Superior temporal gyrus (tissue), 1 donor: ENCODE results near the gene SMAD3.
"Not testable (repeated sequence)": the region's sequence is repeated elsewhere in the genome, so short reads cannot be mapped to it uniquely, and the experiment has no call there.

Experiments used
- DNase-seq: peaks from one replicate; pipeline ENCODE4 v3.0.0-alpha.2; 2016; ENCODE audit errors: extremely low spot score

Gene SMAD3

DNA sequence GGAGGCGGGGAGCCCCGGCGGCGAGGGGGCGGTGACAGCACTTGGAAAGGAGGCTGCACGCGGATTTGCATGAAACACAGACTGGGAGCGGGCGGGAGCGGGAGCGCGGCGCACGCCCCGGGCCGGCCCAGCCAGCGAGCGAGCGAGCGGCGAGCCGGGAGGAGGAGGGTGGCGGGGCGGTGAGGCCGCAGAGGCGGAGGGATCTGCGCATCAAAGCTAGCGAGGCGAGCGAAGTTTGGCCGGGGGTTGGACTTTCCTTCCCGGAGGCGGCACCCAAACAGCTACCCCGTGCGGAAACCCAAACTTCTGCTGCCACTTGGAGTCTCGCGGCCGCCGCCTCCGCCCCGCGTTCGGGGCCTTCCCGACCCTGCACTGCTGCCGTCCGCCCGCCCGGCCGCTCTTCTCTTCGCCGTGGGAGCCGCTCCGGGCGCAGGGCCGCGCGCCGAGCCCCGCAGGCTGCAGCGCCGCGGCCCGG, at the start of gene SMAD3:
SMAD3 (plus strand) TSS at position 72 of the 475 bp plus-strand sequence. CDS start 553 bp downstream, outside the sequence.
- DNase-seq = no peak

DNA sequence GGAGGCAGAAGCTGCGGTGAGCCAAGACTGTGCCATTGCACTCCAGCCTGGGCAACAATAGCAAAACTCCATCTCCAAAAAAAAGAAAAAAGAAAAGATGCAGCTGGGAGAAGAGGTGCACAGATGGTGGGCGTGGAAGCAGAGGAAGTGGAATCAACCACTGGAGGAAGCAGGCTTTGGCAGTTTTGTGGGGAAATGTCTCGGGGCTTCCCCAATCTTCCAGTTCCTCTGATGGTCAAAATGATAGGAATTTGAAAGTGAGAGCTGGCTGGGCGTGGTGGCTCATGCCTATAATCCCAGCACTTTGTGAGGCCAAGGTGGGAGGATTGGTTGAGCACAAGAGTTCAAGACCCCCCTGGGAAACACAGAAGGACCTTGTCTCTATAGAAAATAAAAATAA, 48.1 kb upstream of the SMAD3 start:
- DNase-seq = no peak

DNA sequence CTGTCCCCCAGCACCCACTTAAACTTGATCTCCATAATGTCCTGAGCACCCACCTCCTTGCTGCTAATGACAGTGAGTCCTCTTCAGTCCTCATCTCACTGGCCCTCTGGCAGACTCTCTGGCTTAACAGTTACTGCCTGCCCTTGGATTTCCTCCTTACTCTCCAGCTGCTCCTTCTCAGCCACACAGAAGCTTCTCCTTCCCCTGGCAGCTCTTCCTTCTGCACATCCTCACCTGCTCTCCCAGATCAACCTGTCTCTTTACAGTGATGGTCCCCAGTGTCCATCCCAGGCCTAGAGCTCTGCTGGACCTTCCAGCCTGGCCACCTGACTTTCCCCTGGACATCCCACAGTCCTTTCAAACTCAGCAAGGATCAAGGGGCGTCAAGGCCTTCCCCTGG, 47.4 kb upstream of the SMAD3 start:
- DNase-seq = no peak

DNA sequence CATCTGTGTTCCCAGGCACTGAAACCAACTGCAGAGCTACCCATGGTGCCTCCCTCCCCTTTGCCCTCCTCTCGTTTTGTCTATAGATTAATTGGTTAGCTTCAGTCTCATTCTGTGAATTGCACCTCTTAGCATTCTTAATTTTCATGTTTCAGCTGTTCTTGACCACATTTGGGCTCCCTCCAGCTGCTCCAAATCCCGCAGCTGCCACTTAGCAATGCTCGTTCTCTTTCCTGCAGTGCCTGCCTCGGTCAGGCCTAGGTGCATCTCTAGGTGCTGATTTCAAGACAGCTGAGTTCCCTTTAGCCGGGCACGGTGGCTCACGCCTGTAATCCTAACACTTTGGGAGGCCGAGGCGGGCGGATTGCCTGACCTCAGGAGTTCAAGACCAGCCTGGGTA, 47.0 kb upstream of the SMAD3 start:
- DNase-seq = no peak

DNA sequence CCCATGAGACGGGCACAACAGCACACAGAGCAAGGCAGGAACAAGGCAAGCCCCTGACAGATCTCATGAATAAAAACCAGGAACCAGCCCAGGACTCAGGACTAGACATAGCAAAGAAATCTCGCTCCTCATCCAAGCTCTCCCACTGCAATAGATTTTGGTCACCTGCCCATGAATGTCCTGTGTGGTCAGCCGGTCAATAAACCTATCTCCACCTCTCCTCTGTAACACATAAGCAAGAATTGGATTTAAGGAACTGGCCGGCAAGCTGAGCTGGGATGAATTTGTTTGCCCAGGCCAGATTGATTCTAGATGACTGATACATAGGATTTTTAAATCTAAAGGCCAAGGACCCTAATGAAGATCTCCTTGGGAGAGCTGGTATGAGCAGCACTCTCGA, 46.3 kb upstream of the SMAD3 start:
- no peak for DNase-seq

DNA sequence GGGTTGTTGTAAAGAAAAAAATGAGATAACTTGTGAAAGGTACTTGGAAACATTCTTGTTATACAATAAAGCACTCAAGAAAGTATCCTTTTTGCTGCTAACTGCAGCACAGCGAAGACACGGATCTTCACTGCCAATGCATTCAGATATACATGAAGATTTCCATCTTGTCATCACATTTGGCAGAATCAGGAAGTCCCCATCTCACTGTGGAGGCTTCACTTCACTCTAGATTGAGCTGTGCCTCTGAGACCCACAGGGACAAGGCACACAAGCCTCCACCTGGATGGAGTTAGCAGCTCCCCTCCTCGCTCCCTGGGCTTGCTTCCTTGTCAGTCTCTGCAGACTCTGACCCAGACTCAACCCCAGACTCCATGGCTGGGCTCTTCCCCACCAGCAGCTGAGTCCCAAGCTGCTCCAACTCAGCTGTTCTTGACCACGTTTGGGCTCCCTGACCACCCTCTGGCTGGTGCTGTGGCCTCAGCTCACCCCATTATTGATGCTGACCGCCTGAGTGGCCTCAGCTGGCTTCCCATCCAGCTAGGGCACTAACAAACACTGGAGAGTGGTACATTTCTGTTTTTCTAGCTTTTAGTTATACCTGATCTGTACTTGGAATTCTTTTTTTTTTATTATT, 45.4 kb upstream of the SMAD3 start:
- no peak for DNase-seq

DNA sequence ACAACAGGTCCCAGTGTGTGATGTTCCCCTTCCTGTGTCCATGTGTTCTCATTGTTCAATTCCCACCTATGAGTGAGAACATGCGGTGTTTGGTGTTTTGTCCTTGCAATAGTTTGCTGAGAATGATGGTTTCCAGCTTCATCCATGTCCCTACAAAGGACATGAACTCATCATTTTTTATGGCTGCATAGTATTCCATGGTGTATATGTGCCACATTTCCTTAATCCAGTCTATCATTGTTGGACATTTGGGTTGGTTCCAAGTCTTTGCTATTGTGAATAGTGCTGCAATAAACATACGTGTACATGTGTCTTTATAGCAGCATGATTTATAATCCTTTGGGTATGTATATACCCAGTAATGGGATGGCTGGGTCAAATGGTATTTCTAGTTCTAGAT, 44.7 kb upstream of the SMAD3 start:
- DNase-seq = not testable (repeated sequence)

DNA sequence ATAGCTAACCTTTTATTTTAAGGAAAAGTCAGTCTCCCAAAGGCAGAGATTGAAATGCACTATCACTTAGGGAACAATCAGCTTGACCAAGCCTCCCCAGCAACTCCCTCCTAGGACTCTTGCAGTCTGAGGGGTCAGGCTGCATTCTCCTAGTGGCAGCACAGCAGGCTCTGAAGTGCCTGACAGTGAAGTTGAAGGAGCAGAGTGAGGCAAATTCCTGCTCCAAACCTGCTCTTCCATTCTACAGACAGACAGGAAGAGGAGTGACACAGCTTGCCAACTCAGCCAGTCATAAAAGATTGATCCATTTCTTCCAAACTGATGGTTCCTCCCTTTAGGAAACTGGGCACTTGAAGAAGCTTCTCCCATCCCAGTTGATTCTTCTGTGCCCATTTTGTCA, 43.9 kb upstream of the SMAD3 start:
- DNase-seq = no peak

DNA sequence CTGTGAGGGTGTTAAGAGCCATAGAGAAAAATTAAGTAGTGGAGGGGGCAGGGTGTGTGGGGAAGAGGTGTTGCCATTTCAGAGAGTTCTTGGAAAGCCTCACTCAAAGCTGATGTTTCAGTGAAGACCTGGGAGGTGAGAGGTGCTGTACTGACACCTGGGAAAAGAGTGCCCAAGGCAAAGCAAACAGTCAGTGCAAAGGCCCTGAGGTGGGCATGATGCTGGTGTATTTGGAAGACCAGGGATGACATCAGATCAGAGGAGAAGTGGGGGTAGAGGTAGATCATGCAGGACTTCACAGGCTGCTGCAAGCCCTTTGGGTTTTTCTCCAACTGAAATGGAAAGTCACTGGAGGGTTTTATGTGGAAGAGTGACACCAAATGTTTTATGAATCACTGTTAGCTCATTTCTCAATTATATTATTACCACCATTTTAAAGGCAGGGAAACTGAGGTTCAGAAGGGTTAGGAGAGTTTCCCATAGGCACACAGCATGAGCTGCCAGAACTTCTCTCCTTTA, 42.8 kb upstream of the SMAD3 start:
- no peak for DNase-seq

DNA sequence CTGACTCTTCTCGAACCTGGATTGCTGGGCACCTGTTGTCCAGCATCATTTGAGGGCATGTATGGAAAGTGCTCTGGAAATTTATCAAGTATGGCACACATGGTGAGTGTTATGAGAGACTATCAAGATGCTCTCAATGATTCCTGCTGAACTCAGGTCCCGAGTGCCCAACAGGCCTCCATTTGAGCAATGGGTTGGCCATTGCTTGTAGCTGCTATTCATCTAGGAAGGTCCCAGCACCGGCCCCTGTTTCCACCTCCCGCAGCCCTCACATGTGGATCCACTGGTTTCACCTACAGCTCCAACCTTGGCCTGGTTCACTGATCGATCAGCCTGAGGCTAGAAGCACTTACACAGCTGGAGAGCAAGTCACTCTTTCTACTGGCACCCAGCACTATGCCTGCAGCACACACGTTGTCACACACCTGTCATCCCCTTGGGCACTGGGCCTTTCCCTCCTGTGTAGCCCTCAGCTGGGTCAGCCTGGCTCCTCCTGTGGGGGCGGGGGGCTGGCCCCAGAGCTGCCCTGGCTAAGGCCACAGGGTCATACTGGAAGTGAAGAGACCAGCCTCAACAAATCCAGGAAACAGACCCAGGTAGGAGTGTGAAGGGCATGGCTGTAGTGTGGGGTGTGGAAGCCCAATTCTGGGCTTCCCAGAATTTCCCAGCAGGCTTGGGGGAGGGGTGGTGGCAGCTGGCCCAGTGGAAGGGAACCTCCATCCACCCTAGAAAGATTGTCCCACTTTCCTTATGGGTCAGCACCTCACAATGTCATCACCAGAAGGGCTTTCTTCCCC, 41.7 kb upstream of the SMAD3 start:
- no peak for DNase-seq

DNA sequence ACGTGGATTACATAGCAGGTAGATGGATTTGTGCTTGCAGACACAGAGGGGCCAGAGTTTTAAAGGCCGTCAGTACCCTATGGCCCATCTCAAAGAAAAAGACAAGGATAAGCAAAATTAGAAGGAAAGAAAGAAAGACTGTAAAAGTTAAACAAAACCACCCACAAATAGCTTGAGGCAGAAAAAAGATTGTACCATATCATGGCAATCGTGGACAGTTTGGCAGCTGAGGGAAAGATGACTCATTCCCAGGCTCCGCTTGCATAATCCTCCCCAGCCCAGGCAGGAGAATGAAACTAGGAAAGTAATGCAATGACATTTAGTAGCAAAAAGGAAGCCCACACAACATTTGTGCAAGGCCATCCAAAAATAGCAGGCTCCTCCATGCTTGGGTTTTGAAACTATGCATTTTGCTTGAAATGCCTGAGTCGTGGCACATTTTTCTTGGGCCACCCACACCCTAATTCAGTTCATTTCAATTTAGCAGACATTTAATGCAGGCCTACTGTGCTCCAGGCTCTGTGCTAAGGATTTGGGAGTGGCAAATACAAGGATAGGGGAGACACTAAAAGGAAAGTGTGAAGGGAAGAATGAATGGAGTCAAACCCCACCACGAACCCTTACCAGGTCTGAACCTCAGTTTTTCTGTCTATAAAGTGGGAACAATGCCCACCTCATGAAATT, 40.9 kb upstream of the SMAD3 start:
- DNase-seq = peak; percentile 86

DNA sequence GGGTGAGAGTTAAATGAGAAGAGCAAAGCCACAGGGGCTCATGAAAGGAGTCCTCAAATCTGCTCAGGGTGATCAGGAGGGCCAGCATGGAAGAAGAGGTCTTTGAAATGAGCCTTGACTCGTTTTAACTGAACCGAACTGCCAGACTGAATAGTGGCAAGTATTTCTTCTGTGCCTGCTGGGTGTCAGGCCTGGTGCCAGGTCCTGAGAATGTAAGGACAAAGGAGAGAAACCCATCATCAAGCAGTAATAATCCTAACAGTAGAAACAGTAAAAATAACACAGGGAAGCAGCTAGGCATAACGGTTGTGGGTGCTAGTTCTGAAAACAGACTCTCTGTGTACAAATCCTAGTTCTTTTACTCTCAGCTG, 40.4 kb upstream of the SMAD3 start:
- no peak for DNase-seq

DNA sequence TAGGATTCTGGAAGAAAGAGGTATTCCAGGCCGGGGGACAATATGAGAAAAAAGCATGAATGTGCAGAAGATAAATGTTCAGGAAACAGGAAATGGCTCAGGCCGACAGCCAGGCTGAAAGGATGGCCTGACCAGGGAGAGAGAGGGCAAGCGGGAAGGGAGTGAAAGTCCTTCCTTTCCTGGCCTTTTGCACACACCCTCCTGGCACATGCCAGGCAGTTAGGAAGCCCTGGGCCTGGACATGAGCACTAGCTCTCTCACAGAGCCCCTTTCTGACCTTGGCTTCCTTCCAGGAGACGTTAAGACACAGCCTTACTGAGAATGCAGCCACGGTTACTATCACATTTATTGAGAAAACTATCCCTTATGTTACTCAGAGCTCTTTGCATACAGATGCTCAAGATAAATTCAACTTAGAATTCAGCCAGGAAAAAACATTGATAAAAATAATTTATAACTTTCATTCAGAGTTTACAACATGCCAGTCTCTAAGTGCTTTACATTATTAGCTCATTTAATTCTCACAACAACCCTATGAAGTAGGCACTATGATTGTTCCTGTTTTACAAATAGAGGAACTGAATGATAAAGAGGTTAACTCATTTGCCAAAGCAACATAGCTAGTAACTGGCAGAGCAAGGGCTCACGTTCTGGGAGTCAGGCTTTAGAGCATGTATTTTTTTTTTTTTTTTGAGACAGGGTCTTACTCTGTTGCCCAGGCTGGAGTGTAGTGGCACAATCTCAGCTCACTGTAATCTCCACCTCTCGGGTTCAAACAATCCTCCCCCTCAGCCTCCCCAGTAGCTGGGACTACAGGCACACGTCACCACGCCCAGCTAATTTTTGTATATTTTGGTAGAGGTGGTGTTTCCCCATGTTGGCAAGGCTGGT, 39.4 kb upstream of the SMAD3 start:
- no peak for DNase-seq

DNA sequence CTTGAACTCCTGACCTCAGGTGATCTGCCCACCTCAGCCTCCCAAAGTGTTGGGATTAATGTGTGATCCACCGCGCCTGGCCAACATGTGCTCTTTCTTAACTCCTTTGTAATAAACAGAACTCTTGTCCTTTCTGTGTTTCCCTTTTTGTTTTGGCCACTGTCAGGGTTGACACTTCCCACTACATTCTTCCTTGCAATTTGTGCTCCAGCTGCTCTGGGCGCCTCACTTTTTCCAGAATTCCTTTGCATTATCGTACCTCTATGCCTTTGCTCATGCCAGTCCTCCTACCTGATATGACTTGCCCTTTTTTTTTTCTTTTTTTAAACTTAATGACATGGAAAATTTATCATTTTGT, 38.8 kb upstream of the SMAD3 start:
- DNase-seq = no peak

DNA sequence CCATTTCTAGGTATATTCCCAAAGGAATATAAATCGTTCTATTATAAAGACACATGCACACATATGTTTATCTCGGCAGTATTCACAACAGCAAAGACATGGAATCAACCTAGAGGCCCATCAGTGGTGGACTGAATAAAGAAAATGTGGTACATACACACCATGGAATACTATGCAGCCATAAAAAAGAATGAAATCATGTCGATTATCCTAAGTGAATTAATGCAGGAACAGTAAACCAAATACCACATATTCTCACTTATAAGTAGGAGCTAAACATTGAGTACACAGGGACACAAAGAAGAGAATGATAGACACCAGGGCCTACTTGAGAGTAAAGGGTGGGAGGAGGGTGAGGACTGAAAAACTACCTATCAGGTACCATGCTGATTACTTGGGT, 37.0 kb upstream of the SMAD3 start:
- not testable (repeated sequence) for DNase-seq

DNA sequence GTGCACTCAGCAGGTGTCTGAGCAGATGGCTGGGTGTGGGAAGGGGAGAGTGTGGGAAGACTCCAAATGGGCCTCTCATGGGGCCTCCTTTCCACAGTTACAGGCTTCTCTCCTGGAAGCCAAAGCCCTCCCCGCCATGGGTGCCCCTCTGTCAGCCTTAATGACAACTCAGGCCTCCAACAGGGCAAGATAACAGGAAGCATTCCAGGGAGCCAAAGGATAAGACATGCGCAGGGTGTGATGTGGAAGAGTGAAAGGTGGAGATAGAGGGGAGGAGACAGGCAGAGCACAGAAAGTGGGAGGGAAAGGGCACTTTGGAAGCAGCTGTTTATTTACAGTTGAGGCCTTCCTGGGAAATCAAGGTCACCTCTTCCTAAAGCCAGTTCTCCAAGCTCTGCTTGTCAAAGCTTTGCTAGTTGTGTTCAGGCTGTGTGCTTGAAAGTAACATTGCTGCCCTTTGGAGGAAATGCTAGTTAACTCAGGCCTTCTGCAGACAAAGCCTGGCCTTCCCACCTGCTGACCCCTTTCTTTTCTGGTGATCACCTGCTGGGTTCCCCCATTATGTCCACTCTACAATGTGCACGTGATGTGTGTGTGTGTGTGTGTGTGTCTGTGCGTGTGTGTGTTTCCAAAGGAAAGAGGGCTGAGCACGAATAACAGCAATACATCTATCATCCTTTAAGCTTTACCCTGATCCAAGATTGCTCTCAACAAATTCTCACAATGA, 35.2 kb upstream of the SMAD3 start:
- DNase-seq = no peak

DNA sequence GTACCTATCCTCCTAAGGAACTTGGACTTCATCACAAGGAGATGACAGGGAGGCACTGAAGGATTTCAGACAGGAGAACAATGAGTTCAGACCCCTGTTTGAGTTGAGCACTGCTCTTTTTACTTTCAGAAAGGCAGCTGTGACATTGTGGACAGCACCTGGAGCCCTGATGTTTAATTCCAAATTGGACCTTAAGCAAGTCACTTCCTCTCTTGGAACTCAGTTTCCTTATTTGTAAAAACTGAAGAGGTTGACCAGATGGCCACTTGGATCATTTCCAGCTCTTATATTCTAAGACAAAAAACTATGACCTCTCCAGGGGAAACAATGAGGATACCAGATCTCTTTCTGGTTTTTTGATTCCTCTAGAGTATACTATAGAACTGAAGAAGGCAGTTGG, 34.1 kb upstream of the SMAD3 start:
- DNase-seq = no peak

DNA sequence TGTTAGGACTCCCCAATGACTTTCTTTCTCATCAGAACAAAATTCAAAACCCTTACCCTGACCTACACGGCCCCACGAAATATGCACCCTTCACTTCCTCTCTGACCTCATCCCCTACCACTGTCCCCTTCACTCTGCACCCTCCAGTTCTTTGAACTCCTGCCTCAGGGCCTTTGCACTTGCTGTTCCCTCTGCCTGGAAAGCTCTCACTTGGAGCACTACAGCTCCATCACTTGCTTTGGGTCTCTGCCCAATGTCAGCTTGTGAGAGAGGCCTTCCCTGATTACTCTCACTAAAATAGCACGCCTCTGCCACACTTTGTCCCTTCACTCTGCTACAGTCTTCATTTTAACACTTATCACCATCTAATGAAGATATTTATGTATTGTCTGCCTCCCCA, 32.8 kb upstream of the SMAD3 start:
- DNase-seq = no peak

DNA sequence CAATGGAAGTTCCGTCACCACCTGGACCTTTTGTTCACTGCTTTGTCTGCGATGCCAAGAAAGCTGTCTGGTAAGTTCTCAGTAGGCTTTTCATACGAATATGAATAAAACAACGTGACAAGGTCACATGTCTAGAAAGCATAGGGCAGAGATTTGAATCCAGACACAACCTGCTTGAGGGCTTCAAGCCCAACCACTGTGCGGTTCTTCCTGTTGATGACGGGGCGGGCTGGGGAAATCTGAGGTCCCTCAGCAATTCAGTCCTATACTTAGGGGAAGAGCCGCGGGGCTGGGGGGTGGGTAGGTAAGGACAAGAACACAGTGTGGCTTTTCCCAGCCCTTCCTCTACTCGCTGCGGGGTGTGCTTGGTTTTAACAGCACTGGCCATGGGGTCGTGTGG, 32.4 kb upstream of the SMAD3 start:
- DNase-seq = no peak

DNA sequence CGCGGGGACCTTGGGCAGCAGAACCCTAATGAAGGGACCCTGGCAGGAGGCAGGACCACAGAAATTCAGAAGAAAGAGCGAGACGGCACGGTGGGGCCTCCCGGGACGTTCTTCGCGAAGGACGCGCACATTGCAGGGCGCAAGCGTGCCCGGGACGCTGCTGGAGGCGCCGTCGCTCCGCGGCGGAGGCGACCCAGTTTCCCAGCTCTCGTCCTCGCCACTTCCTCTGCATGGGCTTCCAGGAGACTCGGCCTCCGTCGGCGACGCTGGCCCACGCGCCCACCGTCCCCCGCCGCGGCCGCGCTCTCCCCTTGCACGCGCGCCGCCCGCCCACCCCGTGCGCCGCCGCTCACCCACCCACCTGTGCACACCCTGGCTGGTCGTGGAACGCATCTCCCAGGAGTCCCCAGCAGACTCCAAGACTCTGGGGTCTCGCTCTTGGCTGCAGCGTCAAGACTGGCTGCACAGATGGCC, 31.8 kb upstream of the SMAD3 start:
- no peak for DNase-seq

DNA sequence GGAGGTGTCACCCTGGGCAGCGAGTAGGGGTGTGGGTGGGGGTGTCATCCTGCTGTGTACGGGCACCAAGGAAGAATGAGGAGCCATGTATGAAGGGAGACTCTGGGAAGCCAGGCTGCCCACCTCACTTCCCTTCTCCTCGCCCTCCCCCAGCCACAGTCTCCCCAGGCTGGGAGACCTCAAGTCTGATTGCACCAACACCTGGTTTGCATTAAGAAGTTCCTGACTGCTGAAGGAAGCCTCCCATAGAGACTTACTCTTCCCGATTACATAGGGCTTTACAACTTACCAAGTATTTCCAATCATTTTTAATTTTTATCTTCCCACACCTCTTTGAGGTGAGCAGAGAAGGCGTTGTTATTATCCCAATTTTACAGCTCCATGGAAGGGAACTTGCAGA, 29.5 kb upstream of the SMAD3 start:
- no peak for DNase-seq
